ENCODE results near the gene HOXA13. TPM values are rescaled to one million over a fixed set of nuclear protein-coding genes. Genes with fewer than 3 reads are reported as not detected.

HOXA13 gene
- total RNA-seq, 6 donors from 2014 or later = not detected

DNA sequence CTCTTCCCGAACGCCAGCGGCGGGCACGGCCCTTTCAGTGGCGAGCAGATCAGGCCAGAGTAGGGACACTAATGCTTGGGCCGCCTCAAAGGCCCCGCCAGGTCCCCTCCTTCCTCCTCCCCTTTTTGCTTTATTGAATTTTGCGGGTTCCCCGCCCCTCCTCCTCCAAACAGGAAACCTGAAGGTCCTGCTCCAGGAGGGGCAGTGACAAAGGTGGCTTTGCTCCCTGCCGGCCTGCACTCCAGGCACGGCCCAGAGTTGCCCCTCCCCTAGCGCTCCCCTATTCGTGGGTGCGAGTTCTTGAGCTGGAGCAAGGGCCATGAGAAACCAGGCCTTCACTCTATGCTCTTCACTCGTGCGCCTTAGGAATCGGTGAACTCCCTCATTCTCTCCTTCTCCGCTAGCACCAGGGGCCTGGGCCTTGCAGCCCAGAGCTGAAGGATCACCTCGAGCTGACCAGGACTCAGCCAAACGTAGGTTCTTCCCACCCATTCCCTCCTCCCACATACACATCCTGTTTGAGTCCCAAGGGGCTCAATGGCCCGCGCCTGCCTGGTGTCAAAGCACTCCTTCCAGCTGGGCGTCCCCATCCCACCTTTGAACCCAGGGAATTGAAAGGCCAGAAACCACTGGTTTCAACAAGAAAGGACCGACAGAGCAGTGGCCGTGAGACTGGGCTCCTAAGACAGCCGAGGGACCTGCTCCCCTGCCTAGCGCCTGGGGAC, 51.7 kb downstream of the HOXA13 start:
- Histone ChIP-seq H3K9me3 (no peaks in the 10 kb centered on the region), H3K27me3 (peaks cover 0 to 49% (median 31%) of the 10 kb centered on the region in 4 donors), H3K27ac (peak overlapping the region; percentile 84 to 95 (median 88)), H3K4me1 (peaks cover 25 to 56% (median 35%) of the 10 kb centered on the region in 4 donors), H3K4me3 (peak overlapping the region; percentile 14 to 74 (median 43)), H3K36me3 (no peaks in the 10 kb centered on the region)
- TF ChIP-seq POLR2AphosphoS5 (IDR thresholded peaks at IDR 0.05) (peak in 1 of 2 donors; percentile 79), POLR2A (IDR thresholded peaks at IDR 0.05) (no peak), EP300 (IDR thresholded peaks at IDR 0.05) (no peak)
- TF ChIP-seq, protein P1, sequence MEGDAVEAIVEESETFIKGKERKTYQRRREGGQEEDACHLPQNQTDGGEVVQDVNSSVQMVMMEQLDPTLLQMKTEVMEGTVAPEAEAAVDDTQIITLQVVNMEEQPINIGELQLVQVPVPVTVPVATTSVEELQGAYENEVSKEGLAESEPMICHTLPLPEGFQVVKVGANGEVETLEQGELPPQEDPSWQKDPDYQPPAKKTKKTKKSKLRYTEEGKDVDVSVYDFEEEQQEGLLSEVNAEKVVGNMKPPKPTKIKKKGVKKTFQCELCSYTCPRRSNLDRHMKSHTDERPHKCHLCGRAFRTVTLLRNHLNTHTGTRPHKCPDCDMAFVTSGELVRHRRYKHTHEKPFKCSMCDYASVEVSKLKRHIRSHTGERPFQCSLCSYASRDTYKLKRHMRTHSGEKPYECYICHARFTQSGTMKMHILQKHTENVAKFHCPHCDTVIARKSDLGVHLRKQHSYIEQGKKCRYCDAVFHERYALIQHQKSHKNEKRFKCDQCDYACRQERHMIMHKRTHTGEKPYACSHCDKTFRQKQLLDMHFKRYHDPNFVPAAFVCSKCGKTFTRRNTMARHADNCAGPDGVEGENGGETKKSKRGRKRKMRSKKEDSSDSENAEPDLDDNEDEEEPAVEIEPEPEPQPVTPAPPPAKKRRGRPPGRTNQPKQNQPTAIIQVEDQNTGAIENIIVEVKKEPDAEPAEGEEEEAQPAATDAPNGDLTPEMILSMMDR (IDR thresholded peaks at IDR 0.05) = no peak
- WGBS, 2 donors = 14 to 26% methylated on average over 18 to 28 of the region's 28 CpGs
- no peak for DNase-seq
- ATAC-seq (ENCODE audit: low FRiP score in 2 of 2) = no peak

DNA sequence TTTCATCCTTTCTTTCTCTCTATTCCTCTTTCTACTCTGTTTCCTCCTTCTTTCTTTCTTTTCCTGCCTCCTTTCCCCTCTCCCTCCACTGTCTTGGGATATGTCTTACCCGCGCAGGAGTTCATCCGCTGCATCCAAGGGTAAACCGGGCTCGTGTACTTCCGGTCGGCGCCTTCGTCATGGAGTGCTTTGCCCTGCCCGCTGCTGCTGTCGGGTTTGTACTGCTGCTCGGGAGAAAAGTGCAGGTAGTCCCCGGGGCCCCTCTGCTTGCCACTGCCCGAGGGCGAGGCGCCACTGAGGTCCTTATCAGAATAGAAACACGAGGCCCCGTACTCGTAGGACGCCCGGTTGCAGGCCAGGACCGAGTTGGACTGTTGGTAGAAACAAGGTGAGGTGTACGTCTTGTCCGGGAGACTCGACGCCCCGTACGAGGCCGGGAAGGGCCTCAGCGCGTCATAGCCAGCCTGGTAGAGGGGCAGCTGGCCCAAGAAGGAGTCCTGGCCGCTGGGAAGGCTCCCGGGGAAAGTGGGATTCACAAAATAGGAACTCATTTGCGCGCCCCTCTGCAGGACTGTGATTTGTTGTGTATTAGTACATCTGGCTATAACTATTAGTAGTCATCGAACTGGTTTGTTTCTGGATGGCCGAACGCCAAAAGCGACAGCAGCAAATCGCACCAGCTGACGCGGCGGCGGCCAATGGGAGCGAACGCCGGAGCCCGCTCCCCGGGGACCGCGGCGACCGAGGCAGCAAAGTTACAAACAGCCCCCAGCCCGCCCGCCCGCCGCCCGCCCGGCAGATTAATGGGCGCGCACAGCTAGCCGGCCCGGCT, 52.5 kb downstream of the HOXA13 start, which contains the start of gene HOXA6:
Gene HOXA6 (minus strand): TSS at position 576 of the 832 bp plus-strand sequence. CDS start 25 bp downstream, at position 551.
- WGBS, 2 donors = 20 to 37% methylated on average over 16 to 36 of the region's 63 CpGs
- H3K4me1 ChIP-seq = peaks cover 21 to 55% (median 31%) of the 10 kb centered on the region in 4 donors
- no peaks in the 10 kb centered on the region for H3K9me3 ChIP-seq
- H3K27ac ChIP-seq = peak within 1 kb of the TSS; percentile 84 to 95 (median 88)
- TF ChIP-seq POLR2A (IDR thresholded peaks at IDR 0.05) (no peak), EP300 (IDR thresholded peaks at IDR 0.05) (no peak), POLR2AphosphoS5 (IDR thresholded peaks at IDR 0.05) (no peak)
- TF ChIP-seq, protein P1 (IDR thresholded peaks at IDR 0.05) = no peak
- H3K36me3 ChIP-seq = no peaks in the 10 kb centered on the region
- H3K27me3 ChIP-seq = peaks cover 0 to 46% (median 26%) of the 10 kb centered on the region in 4 donors
- H3K4me3 ChIP-seq = peak within 1 kb of the TSS; percentile 14 to 74 (median 43)
- DNase-seq (peak in 1 of 2 donors; percentile 91), ATAC-seq (ENCODE audit: low FRiP score in 2 of 2) (no peak)

DNA sequence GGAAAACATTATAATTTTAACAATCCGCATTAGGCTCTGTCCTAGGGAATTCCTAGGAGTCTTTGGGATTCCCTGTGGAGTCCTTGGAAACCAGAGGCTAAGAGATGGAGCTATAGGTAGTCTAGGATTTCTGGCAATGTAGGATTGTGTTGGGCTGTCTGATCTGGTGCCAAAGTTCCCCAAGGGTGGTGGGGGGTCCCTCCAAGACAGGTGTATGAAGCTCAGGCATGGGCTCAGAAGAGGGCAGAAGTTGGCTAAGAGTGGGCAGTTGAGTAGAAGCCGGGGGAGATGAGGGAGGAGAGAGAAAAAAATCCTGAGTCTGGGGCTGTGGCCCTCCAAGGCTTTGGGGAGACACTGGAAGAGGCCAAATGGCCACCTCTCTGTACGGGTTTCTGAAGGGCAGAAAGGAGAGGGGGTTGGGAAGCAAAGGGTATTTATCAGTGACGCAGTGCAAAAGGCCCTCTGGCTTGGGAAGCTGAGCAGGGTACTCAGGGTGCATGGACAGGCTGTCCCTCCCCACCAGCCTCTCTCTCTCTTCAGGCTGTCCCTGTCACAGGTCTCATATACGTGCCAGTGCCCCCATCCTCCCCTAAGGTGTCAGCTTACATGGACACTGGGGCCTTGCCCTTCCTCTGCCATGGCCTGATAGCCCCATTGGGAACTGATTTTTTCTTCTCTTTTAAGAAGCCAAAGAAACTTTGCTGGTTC, 53.2 kb downstream of the HOXA13 start:
- peak overlapping the region in 3 of 4 donors; percentile 24 to 74 (median 62) for H3K4me3 ChIP-seq
- H3K9me3 ChIP-seq = no peaks in the 10 kb centered on the region
- no peaks in the 10 kb centered on the region for H3K36me3 ChIP-seq
- 52 to 67% methylated on average over 5 of the region's 5 CpGs for WGBS, 2 donors
- ATAC-seq (ENCODE audit: low FRiP score in 2 of 2) (no peak), DNase-seq (no peak)
- TF ChIP-seq POLR2A (IDR thresholded peaks at IDR 0.05) (no peak), EP300 (IDR thresholded peaks at IDR 0.05) (no peak)
- peaks cover 0 to 40% (median 20%) of the 10 kb centered on the region in 4 donors for H3K27me3 ChIP-seq
- H3K4me1 ChIP-seq = peaks cover 21 to 50% (median 27%) of the 10 kb centered on the region in 4 donors
- H3K27ac ChIP-seq = peak overlapping the region; percentile 84 to 95 (median 88)

DNA sequence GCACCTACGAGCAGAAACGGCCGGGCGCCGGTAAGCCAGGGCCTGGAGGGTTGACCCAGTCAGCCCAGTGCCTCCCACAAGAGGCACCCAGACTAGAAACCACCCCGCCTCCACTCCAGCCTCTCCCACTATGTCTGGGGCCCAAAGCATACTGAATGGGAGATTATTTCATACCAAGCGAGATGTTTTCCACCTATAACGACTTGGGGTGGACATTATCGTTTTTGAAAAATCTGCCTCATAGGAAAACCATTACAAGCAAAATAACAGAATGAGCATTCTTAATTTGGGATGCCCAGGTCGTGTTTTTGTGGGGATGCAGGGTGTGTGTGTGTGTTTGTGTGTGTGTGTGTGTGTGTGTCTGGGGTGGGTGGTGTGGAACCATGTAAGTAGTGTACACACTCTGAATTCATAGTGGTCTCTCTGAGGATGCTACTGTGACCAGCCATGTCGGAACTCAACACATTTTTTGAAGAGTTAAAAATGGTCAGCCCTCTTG, 53.9 kb downstream of the HOXA13 start:
- Histone ChIP-seq H3K36me3 (no peaks in the 10 kb centered on the region), H3K27ac (peak overlapping the region; percentile 84 to 95 (median 88)), H3K4me1 (peaks cover 16 to 43% (median 22%) of the 10 kb centered on the region in 4 donors), H3K27me3 (peaks cover 0 to 35% (median 14%) of the 10 kb centered on the region in 4 donors), H3K9me3 (no peaks in the 10 kb centered on the region), H3K4me3 (peak overlapping the region in 3 of 4 donors; percentile 49 to 74 (median 62))
- 56 to 71% methylated on average over 11 of the region's 11 CpGs for whole genome bisulfite sequencing, 2 donors
- TF ChIP-seq POLR2AphosphoS5 (IDR thresholded peaks at IDR 0.05) (no peak), EP300 (IDR thresholded peaks at IDR 0.05) (no peak), POLR2A (IDR thresholded peaks at IDR 0.05) (no peak)
- TF ChIP-seq, protein P1 (IDR thresholded peaks at IDR 0.05) = no peak
- DNase-seq = no peak
- no peak for ATAC-seq (ENCODE audit: low FRiP score in 2 of 2)

Data from upper lobe of left lung (tissue), 6 donors.